Activated CD4-positive, alpha-beta T cell treated with anti-CD3 and anti-CD28 coated beads, Interleukin-2, amount 10 ng/mL, durations not matched to agents 24 days and 14 days (primary cell): ENCODE data around the gene MESP2. TPM values are rescaled to one million over a fixed set of nuclear protein-coding genes. Genes with fewer than 3 reads are reported as not detected.

Experiments used
- DNase-seq: peaks from one replicate; pipeline ENCODE4 v3.0.0; 2022
- H3K27ac Mint-ChIP-seq: one replicate; pipeline ENCODE4 v1.8.0; 2022; ENCODE audit warnings: mild to moderate bottlenecking, mixed read lengths
- H3K27me3 Mint-ChIP-seq: one replicate; pipeline ENCODE4 v1.8.0; 2022; ENCODE audit warnings: mixed read lengths
- H3K36me3 Mint-ChIP-seq: one replicate; pipeline ENCODE4 v1.8.0; 2022; ENCODE audit warnings: low read depth, mild to moderate bottlenecking, mixed read lengths
- H3K4me1 Mint-ChIP-seq: one replicate; pipeline ENCODE4 v1.8.0; 2021; ENCODE audit warnings: mixed read lengths
- H3K4me3 Mint-ChIP-seq: one replicate; pipeline ENCODE4 v1.8.0; 2022; ENCODE audit warnings: mild to moderate bottlenecking, moderate library complexity, mixed read lengths
- H3K9me3 Mint-ChIP-seq: one replicate; pipeline ENCODE4 v1.8.0; 2021; ENCODE audit warnings: mixed read lengths
- intact Hi-C: fragments of 100-400 bp; cut with micrococcal nuclease; formaldehyde crosslinking; loops from one replicate; pipeline ENCODE4 v1.15.1; 2023
- total RNA-seq: library from RNA; stranded (reverse); gene quantifications from 2 replicates; pipeline ENCODE4 v1.2.3, GENCODE V29; 2022

The MESP2 gene
- total RNA-seq, 1 donor from 2014 or later, result not detected

DNA sequence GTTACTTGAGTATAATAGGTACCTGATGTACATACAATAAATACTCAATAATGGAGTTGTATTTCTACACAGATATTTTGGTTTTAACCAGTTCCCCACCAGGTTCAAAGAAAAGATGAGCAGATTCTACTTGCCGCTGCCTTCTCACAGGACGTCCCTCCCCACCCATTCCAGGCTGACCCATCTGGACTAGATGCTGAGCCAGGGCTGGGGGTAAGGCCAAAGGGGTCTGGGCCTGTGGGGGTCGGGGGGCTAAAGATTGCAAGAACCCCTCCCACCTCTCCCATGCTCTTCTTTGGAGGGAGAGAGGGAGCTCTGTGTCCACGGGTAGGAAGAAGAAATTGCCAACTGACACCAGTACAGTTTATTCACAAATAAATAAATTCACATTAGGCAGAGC, 26.6 kb upstream of the MESP2 start:
- Mint-ChIP-seq H3K4me3 (peak overlapping the region; percentile 80), H3K4me1 (peaks cover 2% of the 10 kb centered on the region), H3K27ac (no peak overlapping the region), H3K36me3 (no peaks in the 10 kb centered on the region), H3K27me3 (peaks cover 31% of the 10 kb centered on the region), H3K9me3 (no peaks in the 10 kb centered on the region)
- DNase-seq, result no peak
- intact Hi-C loops, result no loop called here

DNA sequence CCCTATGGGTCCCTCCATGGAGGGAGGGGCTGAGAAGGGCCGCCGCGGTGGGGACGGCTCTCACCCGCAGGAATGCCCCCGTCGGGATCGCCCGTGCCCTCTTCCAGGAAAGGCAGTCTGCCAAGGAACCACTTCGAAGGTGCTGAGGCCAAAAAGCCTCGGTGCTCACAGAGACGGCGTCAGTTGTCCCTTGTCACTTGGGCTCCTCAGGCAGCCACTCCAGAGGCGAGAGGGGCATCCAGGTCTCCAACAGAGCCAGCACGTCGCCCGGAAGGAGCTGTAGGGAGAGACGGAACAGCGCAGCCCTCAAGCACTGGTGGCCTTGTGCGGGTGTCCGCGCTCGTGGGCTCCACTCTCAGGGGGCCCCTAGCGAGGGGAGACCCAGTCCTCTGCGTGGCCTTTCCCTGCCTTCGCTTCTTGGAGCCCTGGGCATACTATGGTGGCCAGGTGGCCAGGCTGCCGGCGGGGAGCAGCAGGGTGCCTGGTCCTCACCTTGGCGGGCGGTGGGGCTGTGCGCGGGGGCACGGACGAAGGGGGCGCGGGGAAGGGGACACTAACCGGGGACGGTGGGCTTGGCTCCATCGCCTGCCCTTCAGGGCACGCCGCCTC, 26.1 kb upstream of the MESP2 start:
- Mint-ChIP-seq H3K27ac (peak overlapping the region; percentile 34), H3K4me1 (peaks cover 2% of the 10 kb centered on the region)
- DNase-seq, result peak; percentile 66

DNA sequence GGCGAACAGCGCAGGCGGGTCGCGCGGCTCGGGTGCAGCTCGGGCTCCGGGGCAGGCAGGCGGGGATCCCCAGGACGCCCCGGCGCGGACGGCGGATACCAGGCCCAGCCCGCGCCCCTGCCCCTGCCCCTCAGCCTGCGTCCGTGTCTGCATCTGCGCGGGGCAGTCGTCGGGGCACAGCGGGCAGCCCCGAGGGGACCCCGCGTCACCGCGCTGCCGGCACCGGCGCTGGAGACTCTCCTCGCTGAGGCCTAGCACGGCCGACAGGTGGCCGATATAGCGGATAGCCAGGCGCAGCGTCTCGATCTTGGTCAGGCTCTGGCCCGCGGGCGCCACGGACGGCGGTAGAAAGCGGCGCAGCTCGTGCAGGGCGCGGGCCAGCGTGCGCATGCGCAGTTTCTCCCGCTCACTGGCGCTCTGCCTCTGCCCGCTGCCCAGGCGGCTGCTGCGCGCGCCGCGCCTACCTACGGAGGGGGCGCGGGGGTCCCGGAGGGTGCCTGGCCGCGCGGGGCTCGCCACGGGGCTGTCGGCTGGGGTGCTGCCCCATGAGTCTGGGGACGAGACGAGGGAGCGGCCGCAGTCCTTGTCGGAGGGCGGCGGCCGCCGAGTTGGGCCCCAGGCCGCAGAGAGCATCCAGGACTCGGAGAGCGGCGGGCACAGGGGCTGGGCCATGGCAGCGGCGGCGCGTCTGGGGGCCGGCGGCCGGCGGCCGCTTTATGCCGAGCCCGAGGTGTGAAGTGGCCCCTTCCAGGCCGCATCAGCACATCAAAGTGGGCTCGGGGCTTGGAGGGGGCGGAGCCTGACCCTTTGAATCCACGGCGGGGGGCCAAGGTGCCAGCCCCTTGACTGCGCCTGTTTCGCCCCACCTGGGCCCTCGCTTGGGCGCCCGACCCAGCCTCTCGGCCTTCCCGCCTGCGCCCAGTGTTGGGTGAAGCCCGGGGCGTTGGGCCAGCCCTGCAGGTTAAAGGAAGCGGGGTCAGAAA, 25.3 kb upstream of the MESP2 start, which contains the start of gene MESP1:
MESP1 (minus strand) TSS at position 690 of the 983 bp plus-strand sequence; CDS start at position 672, 18 bp downstream.
- Mint-ChIP-seq H3K4me3 (peak within 1 kb of the TSS; percentile 80), H3K36me3 (no peaks in the 10 kb centered on the region), H3K27ac (peak within 1 kb of the TSS; percentile 43), H3K27me3 (peaks cover 38% of the 10 kb centered on the region), H3K9me3 (no peaks in the 10 kb centered on the region), H3K4me1 (peaks cover 2% of the 10 kb centered on the region)
- intact Hi-C loops, result loop anchor here (5.0 kb wide), 1 partner anchor 141 kb away; the partner anchor contains the start of gene AP3S2
- DNase-seq, result peak; percentile 96

More for the DNA sequence above, 26.1 kb upstream of the MESP2 start:
- H3K9me3 Mint-ChIP-seq, result no peaks in the 10 kb centered on the region
- H3K4me3 Mint-ChIP-seq, result peak overlapping the region; percentile 80
- no peaks in the 10 kb centered on the region for H3K36me3 Mint-ChIP-seq
- H3K27me3 Mint-ChIP-seq, result peaks cover 35% of the 10 kb centered on the region
- intact Hi-C loops, result loop anchor here (5.0 kb wide), 1 partner anchor 142 kb away; the partner anchor contains the start of gene AP3S2

DNA sequence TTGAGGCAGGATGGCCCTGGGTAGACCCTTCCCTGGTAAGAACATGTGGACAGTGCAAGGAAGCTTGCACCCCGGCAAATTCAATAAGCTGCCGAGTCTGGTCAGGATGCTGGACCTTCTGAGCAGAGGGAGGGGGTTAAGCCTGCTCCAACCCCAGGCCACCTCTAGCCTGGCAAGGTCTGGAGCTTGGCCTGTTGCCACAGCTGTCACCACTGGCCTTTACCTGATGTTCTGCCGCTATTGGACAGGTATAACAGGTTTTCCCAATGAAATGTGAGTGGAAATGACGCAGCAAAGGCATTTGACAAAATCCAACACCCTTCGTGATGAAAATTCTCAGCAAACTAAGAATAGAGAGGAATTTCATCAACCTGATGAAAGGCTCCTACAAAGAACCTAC, 24.4 kb upstream of the MESP2 start:
- peak overlapping the region; percentile 23 for H3K4me3 Mint-ChIP-seq
- H3K4me1 Mint-ChIP-seq, result peaks cover 2% of the 10 kb centered on the region
- no peaks in the 10 kb centered on the region for H3K36me3 Mint-ChIP-seq
- H3K27ac Mint-ChIP-seq, result no peak overlapping the region
- H3K9me3 Mint-ChIP-seq, result no peaks in the 10 kb centered on the region
- intact Hi-C loops, result loop anchor here (5.0 kb wide), 1 partner anchor 141 kb away; the partner anchor contains the start of gene AP3S2
- no peak for DNase-seq
- peaks cover 39% of the 10 kb centered on the region for H3K27me3 Mint-ChIP-seq

DNA sequence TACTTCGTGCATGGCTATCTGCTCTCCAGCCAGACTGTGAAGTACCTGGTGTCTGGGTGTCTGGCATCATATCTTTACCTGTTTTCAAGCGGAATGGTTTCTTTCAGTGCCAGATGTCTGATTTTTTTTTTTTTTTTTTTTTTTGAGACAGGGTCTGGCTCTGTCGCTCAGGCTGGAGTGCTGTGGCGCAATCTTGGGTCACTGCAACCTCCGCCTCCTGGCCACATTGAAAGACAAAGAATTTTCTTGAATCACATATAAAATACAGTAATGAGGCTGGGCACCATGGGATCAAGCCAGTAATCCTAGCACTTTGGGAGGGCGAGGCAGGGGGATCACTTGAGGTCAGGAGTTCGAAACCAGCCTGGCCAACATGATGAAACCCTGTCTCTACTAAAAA, 22.3 kb upstream of the MESP2 start:
- Mint-ChIP-seq H3K27ac (no peak overlapping the region), H3K36me3 (no peaks in the 10 kb centered on the region), H3K4me1 (peaks cover 2% of the 10 kb centered on the region), H3K9me3 (no peaks in the 10 kb centered on the region), H3K27me3 (peaks cover 33% of the 10 kb centered on the region), H3K4me3 (no peak overlapping the region)
- DNase-seq, result no peak
- intact Hi-C loops, result loop anchor here (5.0 kb wide), 1 partner anchor 138 kb away; the partner anchor contains the start of gene AP3S2

DNA sequence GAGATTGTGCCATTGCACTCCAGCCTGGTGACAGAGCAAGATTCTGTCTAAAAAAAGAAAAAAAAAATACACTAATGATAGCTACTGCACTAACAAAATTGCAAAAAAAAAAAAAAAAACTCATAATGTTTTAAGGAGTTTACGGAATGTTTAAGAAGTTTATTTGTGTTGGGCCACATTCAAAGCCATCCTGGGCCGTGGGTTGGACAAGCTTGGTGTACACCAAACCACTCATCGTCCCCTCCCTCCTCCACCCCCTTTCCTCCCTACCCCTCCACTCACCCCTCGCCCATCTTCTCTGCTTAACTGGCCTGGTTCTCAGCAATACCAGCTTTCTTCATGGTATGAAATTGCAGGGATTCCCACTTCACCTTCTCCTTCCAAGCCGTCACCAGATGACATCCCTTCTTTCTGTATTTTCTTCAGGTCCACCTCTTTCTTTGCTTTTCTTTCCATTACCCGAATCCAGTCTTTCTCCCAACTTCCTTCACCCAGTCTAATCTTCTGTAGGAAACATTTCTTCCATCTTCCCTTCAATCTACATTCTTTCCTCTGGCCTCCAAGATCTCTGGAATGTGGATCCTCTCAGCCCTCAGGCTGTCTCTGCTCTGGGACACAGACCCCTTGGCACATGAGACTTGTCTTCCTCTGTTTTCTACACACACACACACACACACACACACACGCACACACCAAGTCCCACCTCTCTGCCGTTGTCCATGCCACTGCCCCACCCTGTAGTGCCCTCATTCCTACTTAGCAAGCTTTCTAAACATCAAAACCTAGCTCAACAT, 21.6 kb upstream of the MESP2 start:
- H3K9me3 Mint-ChIP-seq, result no peaks in the 10 kb centered on the region
- H3K27ac Mint-ChIP-seq, result no peak overlapping the region
- peaks cover 27% of the 10 kb centered on the region for H3K27me3 Mint-ChIP-seq
- peaks cover under 1% of the 10 kb centered on the region for H3K4me1 Mint-ChIP-seq
- intact Hi-C loops, result loop anchor here (5.0 kb wide), 1 partner anchor 138 kb away; the partner anchor contains the start of gene AP3S2
- DNase-seq, result no peak
- H3K36me3 Mint-ChIP-seq, result no peaks in the 10 kb centered on the region
- H3K4me3 Mint-ChIP-seq, result no peak overlapping the region

DNA sequence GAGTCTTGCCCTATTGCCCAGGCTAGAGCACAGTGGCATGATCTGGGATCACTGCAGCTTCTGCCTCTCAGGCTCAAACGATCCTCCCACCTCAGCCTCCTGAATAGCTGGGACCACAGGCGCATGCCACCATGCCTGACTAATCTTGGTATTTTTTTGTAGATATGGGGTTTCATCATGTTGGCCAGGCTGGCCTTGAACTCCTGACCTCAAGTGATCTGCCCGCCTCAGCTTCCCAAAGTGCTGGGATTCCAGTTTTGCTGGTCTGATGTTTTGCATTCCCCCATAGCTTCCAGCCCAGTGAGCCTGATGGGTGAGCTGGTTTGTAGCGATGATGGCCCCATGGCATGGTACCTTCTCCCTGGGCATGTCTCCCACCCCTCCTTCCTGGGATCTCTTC, 20.4 kb upstream of the MESP2 start:
- H3K27me3 Mint-ChIP-seq, result peaks cover 23% of the 10 kb centered on the region
- intact Hi-C loops, result no loop called here
- no peak overlapping the region for H3K27ac Mint-ChIP-seq
- no peak overlapping the region for H3K4me3 Mint-ChIP-seq
- H3K9me3 Mint-ChIP-seq, result no peaks in the 10 kb centered on the region
- no peaks in the 10 kb centered on the region for H3K36me3 Mint-ChIP-seq
- peaks cover 2% of the 10 kb centered on the region for H3K4me1 Mint-ChIP-seq
- no peak for DNase-seq

DNA sequence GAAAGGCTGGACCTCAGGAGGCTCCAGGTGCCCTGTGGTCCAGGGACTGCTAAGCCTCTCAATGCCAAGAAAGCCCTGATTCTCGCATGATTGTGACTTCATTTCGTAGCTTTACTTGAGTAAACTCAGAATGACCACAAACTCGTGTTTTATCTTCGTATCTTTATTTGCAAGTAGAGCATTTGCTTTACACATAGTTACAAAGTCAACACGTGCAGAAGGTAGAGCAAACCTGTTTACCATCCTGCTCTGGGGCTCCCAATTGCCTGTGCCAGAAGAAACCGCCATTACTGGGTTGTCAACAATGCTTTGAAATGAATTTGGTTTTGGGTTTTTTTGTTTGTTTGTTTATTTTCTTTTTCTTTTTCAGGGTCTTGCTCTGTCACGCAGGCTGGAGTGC, 19.2 kb upstream of the MESP2 start:
- H3K4me1 Mint-ChIP-seq, result peaks cover 5% of the 10 kb centered on the region
- no peaks in the 10 kb centered on the region for H3K36me3 Mint-ChIP-seq
- H3K4me3 Mint-ChIP-seq, result no peak overlapping the region
- peaks cover 22% of the 10 kb centered on the region for H3K27me3 Mint-ChIP-seq
- DNase-seq, result no peak
- intact Hi-C loops, result no loop called here
- no peaks in the 10 kb centered on the region for H3K9me3 Mint-ChIP-seq
- H3K27ac Mint-ChIP-seq, result no peak overlapping the region

DNA sequence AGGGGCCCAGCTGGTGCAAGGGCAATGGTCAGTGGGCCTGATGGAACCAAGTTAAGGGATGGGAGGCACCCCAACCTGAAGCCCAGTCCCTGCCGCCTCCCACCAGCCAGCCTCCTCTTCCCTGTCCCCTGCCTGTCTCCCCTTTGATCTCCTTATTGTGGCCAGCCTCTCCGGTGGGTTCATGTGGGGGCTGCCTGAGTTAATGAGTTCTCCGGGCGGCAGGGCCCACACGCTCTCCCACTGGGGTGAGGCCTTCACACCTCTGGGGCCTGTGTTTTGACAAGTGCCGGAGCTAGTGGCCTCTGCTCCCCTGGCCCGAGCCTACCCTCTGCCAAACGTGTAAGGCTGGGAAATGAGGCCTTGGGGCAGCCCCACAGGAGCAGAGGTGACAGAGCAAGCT, 17.8 kb upstream of the MESP2 start:
- no peak overlapping the region for H3K27ac Mint-ChIP-seq
- DNase-seq, result no peak
- H3K36me3 Mint-ChIP-seq, result no peaks in the 10 kb centered on the region
- peaks cover 13% of the 10 kb centered on the region for H3K27me3 Mint-ChIP-seq
- intact Hi-C loops, result no loop called here
- peaks cover 5% of the 10 kb centered on the region for H3K4me1 Mint-ChIP-seq
- H3K9me3 Mint-ChIP-seq, result no peaks in the 10 kb centered on the region
- H3K4me3 Mint-ChIP-seq, result no peak overlapping the region

DNA sequence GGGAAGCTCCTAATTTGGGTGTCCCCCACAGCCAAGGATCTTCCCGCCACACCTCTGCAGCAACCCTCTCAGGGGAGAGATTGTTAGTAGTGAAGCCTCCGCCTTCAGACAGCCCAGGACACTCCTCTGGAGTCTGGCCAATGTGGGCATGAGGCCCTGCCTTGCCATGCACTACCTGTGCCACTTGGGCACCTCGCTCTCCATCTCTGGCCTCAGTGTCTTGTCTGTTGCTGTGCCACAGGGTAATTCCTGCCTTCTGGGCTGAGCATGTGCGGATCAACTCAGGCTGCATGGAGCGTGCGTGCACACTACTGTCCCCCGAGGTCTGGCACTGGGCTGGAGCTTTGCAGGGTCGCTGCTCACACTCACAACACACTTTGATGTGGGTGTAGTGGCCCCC, 17.2 kb upstream of the MESP2 start:
- H3K27me3 Mint-ChIP-seq, result peaks cover 9% of the 10 kb centered on the region
- DNase-seq, result no peak
- no peaks in the 10 kb centered on the region for H3K9me3 Mint-ChIP-seq
- H3K27ac Mint-ChIP-seq, result no peak overlapping the region
- H3K4me1 Mint-ChIP-seq, result peaks cover 5% of the 10 kb centered on the region
- intact Hi-C loops, result no loop called here
- H3K4me3 Mint-ChIP-seq, result no peak overlapping the region
- H3K36me3 Mint-ChIP-seq, result no peaks in the 10 kb centered on the region

DNA sequence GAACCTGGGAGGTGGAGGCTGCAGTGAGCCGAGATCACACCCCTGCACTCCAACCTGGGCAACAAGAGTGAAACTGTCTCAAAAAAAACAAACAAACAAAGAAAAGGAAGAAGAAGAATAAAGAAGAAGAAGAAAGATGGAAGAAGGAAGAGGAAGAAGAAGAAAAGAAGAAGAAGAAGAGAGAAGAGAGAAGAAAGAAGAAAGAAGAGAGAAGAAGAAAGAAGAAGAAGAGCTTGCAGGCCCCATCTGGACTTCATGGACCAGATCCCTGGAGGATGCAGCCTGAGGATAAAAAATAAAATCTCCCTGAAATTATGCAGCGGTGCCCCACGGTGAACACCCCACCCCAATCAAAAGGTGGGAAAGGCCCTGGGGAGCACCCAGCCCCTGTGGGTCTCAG, 16.3 kb upstream of the MESP2 start:
- intact Hi-C loops, result loop anchor here (1.0 to 5.0 kb wide), 2 partner anchors 117 to 327 kb away; no protein-coding TSS in a partner anchor
- H3K9me3 Mint-ChIP-seq, result no peaks in the 10 kb centered on the region
- no peak overlapping the region for H3K4me3 Mint-ChIP-seq
- H3K4me1 Mint-ChIP-seq, result peaks cover 5% of the 10 kb centered on the region
- H3K36me3 Mint-ChIP-seq, result no peaks in the 10 kb centered on the region
- no peak overlapping the region for H3K27ac Mint-ChIP-seq
- DNase-seq, result no peak
- peaks cover 5% of the 10 kb centered on the region for H3K27me3 Mint-ChIP-seq

DNA sequence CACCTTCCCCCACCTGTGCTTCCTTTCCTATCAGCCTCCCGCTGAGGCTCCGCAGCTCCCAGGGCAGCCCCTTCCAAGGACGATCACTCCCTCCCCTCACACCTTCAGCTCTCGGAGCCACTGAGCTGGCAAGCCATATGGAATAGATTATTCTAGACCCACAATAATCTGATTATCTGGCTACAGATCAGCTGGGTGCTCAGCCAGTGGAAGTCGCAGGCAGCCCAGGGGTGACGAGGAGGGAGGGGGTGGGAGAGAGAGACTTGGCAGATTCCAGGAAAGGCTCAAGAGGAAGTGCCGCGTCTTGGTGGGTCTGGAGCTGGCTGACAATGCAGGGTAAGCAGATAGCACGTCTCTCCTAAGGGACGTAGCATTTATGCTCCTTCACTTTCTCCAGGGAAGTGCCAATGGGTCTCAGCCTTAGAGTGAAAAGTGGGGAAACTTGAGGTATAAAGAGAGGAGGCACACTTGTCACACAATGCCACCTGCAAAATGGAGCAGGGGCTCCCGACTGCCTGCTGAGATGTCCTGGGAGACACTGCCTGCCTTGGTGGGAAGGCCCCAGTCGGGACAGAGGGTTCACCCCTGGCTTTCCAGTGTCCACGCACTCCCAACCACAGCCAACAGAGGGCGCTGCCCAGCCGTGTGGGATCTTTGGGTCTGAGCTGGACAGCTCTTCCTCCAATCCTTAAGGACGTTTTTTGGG, 15.7 kb upstream of the MESP2 start:
- peak; percentile 94 for DNase-seq
- Mint-ChIP-seq H3K27ac (no peak overlapping the region), H3K9me3 (no peaks in the 10 kb centered on the region), H3K4me3 (no peak overlapping the region), H3K36me3 (no peaks in the 10 kb centered on the region), H3K4me1 (peaks cover 5% of the 10 kb centered on the region), H3K27me3 (peaks cover 3% of the 10 kb centered on the region)
- intact Hi-C loops, result loop anchor here (1.0 to 5.0 kb wide), 2 partner anchors 117 to 327 kb away; no protein-coding TSS in a partner anchor
